GM06990 (cell line): ENCODE measurements around the gene WDHD1.
"Not testable (repeated sequence)": the region's sequence is repeated elsewhere in the genome, so short reads cannot be mapped to it uniquely, and the experiment has no call there.

Source experiments
- DNase-seq: peaks from one replicate; pipeline ENCODE4 v3.0.0-alpha.2; 2011; ENCODE audit not compliant: insufficient read length; ENCODE audit errors: extremely low read depth
- H3K27me3 ChIP-seq: replicated peaks from 2 replicates; pipeline ENCODE4 v1.6.0; 2011; ENCODE audit warnings: low read length; ENCODE audit not compliant: control insufficient read depth, insufficient read depth
- H3K36me3 ChIP-seq: 2 replicates; pipeline ENCODE4 v1.5.1; 2011; ENCODE audit warnings: low read length; ENCODE audit not compliant: control insufficient read depth, insufficient read depth
- H3K4me3 ChIP-seq: replicated peaks from 2 replicates; pipeline ENCODE4 v1.5.1; 2011; ENCODE audit warnings: low read depth, mild to moderate bottlenecking, control low read depth, low read length
- TF ChIP-seq, protein P1 (sequence below): IDR thresholded peaks from 2 replicates; pipeline ENCODE4 v1.5.1; 2011; ENCODE audit warnings: low read length, control low read depth, mild to moderate bottlenecking, inconsistent platforms; ENCODE audit not compliant: insufficient read depth, poor library complexity, severe bottlenecking

WDHD1 gene

DNA sequence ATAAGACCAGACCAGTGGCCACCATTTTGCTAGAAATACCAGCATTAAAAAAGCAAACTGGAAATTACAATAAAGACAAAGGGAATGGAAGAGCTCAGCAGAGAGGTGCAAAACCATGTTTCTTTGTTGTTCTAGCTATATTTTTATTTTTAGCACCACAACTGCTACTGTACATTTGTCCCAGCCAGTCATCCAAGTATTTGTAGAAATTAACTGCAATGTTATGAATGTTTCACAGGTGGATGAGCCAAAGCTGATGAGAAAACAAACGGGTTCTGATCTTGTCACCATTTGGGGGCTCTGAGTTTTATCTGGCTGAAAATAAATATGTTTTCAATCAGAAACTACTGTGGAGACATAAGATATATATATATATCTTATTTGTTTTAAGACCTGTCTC is 99.3 kb downstream of the WDHD1 start:
- no peaks in the 10 kb centered on the region for H3K36me3 ChIP-seq
- H3K27me3 ChIP-seq = no peaks in the 10 kb centered on the region
- H3K4me3 ChIP-seq = no peak overlapping the region
- TF ChIP-seq, protein P1, sequence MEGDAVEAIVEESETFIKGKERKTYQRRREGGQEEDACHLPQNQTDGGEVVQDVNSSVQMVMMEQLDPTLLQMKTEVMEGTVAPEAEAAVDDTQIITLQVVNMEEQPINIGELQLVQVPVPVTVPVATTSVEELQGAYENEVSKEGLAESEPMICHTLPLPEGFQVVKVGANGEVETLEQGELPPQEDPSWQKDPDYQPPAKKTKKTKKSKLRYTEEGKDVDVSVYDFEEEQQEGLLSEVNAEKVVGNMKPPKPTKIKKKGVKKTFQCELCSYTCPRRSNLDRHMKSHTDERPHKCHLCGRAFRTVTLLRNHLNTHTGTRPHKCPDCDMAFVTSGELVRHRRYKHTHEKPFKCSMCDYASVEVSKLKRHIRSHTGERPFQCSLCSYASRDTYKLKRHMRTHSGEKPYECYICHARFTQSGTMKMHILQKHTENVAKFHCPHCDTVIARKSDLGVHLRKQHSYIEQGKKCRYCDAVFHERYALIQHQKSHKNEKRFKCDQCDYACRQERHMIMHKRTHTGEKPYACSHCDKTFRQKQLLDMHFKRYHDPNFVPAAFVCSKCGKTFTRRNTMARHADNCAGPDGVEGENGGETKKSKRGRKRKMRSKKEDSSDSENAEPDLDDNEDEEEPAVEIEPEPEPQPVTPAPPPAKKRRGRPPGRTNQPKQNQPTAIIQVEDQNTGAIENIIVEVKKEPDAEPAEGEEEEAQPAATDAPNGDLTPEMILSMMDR = no peak
- DNase-seq = no peak

DNA sequence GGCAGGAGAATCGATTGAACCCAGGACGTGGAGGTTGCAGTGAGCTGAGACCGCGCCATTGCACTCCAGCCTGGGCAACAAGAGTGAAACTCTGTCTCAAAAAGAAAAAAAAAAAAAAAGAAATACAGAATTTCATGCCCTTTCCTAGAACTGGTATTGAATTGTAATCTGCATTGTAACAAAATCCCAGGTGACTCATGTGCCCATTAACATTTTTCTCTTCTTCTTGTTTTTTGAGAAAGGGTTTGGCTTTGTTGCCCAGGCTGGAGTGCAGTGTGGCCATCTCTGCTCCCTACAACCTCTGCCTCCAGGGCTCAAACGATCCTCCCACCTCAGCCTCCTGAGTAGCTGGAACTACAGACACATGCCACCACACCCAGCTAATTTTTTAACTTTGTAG is 100.3 kb downstream of the WDHD1 start:
- DNase-seq, H3K36me3 ChIP-seq, H3K4me3 ChIP-seq, H3K27me3 ChIP-seq: not testable (repeated sequence)

DNA sequence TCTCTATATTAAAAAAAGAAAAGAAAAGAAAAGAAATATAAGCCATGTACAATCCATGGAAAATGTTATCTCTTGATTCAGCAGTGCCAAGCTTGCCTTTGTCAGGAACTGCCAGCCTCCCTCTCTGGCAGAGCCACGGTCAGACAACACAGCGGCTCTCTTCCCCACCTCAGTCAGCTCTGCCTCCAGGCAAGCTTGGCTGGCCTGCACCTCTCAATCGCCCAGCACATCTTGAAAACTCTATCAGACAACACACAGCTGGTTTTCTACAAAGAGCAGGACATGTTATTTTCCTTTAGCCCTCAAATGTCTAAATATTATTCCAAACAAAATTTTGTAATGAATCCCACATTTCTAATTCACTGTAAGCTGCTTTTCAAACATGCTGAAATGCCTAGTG is 104.3 kb downstream of the WDHD1 start:
- TF ChIP-seq, protein P1 = no peak
- H3K27me3 ChIP-seq = no peaks in the 10 kb centered on the region
- H3K36me3 ChIP-seq = no peaks in the 10 kb centered on the region
- H3K4me3 ChIP-seq = no peak overlapping the region
- no peak for DNase-seq

DNA sequence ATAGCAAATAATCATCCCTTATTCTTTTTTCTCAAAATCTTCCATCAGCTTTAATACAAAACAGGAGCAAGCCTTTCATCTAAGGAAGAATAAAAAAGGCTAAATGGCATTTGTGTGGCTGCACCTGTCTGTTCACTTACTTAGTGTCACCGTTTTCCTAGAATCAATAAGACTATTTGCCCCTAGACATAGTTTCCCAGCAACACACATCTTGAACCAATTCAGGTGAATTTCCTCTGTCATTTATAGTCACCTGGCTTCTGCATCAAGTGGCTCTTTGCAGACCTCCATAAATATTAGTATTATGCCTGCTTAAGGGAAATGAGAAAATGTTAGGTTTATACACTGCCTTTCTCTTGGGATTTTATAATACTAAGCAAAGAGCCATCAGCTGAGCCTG is 106.8 kb downstream of the WDHD1 start:
- H3K4me3 ChIP-seq = no peak overlapping the region
- no peaks in the 10 kb centered on the region for H3K36me3 ChIP-seq
- no peaks in the 10 kb centered on the region for H3K27me3 ChIP-seq
- no peak for DNase-seq
- TF ChIP-seq, protein P1 = no peak

DNA sequence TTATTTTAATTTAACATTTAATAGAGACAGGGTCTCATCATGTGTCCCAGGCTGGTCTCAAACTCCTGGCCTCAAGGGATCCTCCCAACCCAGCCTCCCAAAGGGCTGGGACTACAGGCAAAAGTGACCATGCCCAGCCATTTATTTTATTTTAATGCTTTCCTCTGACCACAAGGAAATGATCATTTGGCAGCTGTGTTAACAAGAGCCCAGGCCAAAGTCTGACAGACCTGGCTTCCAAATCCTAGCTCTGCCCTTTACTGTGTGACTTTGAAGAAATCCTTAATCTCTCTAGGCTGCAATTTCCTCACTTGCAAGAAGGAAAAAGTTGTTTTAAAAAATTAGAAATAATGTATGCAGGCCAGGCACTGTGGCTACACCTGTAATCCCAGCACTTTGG is 107.6 kb downstream of the WDHD1 start:
- Histone ChIP-seq H3K27me3 (no peaks in the 10 kb centered on the region), H3K4me3 (no peak overlapping the region), H3K36me3 (no peaks in the 10 kb centered on the region)
- TF ChIP-seq, protein P1 = no peak
- no peak for DNase-seq

DNA sequence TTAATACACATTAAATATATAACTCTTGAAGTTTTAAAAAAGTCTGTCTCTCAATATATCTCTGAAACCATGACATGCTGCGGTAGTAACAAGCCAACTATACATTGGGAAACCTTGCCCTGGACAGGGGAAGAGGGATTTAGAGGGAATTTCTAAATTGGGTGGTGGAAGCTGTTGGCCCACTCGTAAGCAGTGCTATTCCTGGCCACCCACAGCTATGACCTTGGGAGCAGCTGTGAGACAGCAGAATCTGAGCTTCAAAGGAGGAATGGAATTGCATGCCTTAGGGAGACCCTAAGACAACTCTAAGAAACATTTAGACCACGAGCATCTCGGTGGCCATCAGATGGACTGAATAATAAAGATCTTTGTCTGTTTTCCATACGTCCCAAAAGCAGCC is 108.5 kb downstream of the WDHD1 start:
- H3K36me3 ChIP-seq = no peaks in the 10 kb centered on the region
- DNase-seq = no peak
- H3K27me3 ChIP-seq = no peaks in the 10 kb centered on the region
- TF ChIP-seq, protein P1 = no peak
- no peak overlapping the region for H3K4me3 ChIP-seq
